GM12878 (cell line): Measurements from ENCODE around the gene SFSWAP.

Source experiments
- CHD1 ChIP-seq: IDR thresholded peaks from 2 replicates; pipeline ENCODE4 v1.6.1; 2012; ENCODE audit warnings: low read depth, low read length, improper control_type of control experiment
- CHD2 ChIP-seq: IDR thresholded peaks from 2 replicates; pipeline ENCODE4 v1.6.1; 2011; ENCODE audit warnings: low read depth, low read length, improper control_type of control experiment, borderline replicate concordance
- FOS ChIP-seq: IDR thresholded peaks from 3 replicates; pipeline ENCODE4 v1.6.1; 2011; ENCODE audit warnings: borderline replicate concordance; ENCODE audit not compliant: insufficient read length; ENCODE audit errors: extremely low read depth
- POLR2A ChIP-seq: IDR thresholded peaks from 2 replicates; pipeline ENCODE4 v1.6.1; 2011; ENCODE audit warnings: low read depth, mild to moderate bottlenecking, low read length
- POLR2AphosphoS5 ChIP-seq: IDR thresholded peaks from 2 replicates; pipeline ENCODE4 v1.6.1; 2011; ENCODE audit warnings: mild to moderate bottlenecking, low read length, inconsistent platforms
- SIN3A ChIP-seq: IDR thresholded peaks from 2 replicates; pipeline ENCODE4 v1.6.1; 2012; ENCODE audit warnings: low read depth, low read length, improper control_type of control experiment
- YBX1 ChIP-seq: fragments of 450-650 bp; IDR thresholded peaks from 2 replicates; pipeline ENCODE4 v1.6.1; 2016; ENCODE audit warnings: antibody characterized with exemption
- TF ChIP-seq, protein P1 (sequence below): IDR thresholded peaks from 2 replicates; pipeline ENCODE4 v1.6.1; 2012; ENCODE audit warnings: low read depth, low read length, improper control_type of control experiment
- TF ChIP-seq, protein P2 (sequence below), 3 experiments: IDR thresholded peaks in 2 of 3; conservative IDR thresholded peaks in 1 of 3; 2 replicates each; pipeline ENCODE4 v1.5.1; 2011; ENCODE audit warnings: low read depth in 3 of 3, low read length in 3 of 3, mild to moderate bottlenecking in 3 of 3, control low read depth in 2 of 3, moderate library complexity in 2 of 3, inconsistent platforms in 1 of 3, mixed read lengths in 1 of 3; ENCODE audit not compliant: control insufficient read depth in 2 of 3, insufficient read depth in 1 of 3; ENCODE audit errors: extremely low read depth in 1 of 3
- TF ChIP-seq, protein P3 (sequence below): IDR thresholded peaks from 2 replicates; pipeline ENCODE4 v1.6.1; 2012; ENCODE audit warnings: low read depth, low read length, improper control_type of control experiment

DNA sequence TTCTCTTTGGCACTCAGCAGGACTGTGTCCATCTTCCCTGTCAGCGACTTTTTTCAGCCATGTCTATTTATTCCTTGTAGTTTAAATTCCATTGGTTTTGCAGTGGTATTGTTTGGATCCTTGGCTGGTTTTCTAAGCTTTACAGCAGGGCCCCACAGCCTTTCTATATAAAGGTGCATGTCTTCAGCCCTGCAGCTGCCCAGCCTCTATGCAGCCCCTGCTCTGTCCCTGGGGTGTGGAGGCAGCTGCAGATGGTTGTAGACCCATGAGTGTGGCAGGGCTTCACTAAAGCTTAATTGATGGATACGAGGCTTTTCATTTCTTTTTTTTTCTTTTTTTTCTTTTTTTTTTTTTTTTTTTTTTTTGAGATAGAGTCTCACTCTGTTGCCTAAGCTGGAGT, 29.7 kb downstream of the SFSWAP start:
- TF ChIP-seq FOS (no peak), POLR2A (no peak), CHD2 (no peak), CHD1 (no peak), SIN3A (no peak), YBX1 (no peak), POLR2AphosphoS5 (no peak)
- TF ChIP-seq, protein P1, sequence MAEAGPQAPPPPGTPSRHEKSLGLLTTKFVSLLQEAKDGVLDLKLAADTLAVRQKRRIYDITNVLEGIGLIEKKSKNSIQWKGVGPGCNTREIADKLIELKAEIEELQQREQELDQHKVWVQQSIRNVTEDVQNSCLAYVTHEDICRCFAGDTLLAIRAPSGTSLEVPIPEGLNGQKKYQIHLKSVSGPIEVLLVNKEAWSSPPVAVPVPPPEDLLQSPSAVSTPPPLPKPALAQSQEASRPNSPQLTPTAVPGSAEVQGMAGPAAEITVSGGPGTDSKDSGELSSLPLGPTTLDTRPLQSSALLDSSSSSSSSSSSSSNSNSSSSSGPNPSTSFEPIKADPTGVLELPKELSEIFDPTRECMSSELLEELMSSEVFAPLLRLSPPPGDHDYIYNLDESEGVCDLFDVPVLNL, result no peak
- TF ChIP-seq, protein P2, sequence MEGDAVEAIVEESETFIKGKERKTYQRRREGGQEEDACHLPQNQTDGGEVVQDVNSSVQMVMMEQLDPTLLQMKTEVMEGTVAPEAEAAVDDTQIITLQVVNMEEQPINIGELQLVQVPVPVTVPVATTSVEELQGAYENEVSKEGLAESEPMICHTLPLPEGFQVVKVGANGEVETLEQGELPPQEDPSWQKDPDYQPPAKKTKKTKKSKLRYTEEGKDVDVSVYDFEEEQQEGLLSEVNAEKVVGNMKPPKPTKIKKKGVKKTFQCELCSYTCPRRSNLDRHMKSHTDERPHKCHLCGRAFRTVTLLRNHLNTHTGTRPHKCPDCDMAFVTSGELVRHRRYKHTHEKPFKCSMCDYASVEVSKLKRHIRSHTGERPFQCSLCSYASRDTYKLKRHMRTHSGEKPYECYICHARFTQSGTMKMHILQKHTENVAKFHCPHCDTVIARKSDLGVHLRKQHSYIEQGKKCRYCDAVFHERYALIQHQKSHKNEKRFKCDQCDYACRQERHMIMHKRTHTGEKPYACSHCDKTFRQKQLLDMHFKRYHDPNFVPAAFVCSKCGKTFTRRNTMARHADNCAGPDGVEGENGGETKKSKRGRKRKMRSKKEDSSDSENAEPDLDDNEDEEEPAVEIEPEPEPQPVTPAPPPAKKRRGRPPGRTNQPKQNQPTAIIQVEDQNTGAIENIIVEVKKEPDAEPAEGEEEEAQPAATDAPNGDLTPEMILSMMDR (IDR thresholded peaks at IDR 0.05 in 2 of 3, conservative IDR thresholded peaks at IDR 0.05 in 1 of 3; ENCODE audit: control insufficient read depth in 2 of 3, extremely low read depth in 1 of 3, insufficient read depth in 1 of 3, low read depth in 3 of 3, low read length in 3 of 3), result no peak
- TF ChIP-seq, protein P3, sequence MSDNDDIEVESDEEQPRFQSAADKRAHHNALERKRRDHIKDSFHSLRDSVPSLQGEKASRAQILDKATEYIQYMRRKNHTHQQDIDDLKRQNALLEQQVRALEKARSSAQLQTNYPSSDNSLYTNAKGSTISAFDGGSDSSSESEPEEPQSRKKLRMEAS, result no peak
